NB4 (cell line): Measurements from ENCODE around the gene CLMN.

Experiments
- CTCF ChIP-seq: IDR thresholded peaks from one replicate; pipeline ENCODE4 v1.5.1; 2012; ENCODE audit warnings: low read depth, low read length
- MAX ChIP-seq: IDR thresholded peaks from 2 replicates; pipeline ENCODE4 v1.6.1; 2011; ENCODE audit warnings: low read depth, low read length
- POLR2A ChIP-seq: IDR thresholded peaks from 2 replicates; pipeline ENCODE4 v1.6.1; 2011; ENCODE audit warnings: mild to moderate bottlenecking; ENCODE audit not compliant: insufficient read length; ENCODE audit errors: extremely low read depth

GRCh38 chr14:95320078-95320895 is 579 bp upstream of the CLMN start:
- no peak for TF ChIP-seq CTCF
- TF ChIP-seq POLR2A, result no peak
- no peak for TF ChIP-seq MAX
